ENCODE measurements around the gene TTC39C. TPM values are rescaled to one million over a fixed set of nuclear protein-coding genes. Genes with fewer than 3 reads are reported as not detected.
A peak's percentile ranks its signal among the peaks of the same experiment; 100 is the strongest.

TTC39C gene
- total RNA-seq, 2 experiments from 2014 or later, result 31.4 to 47.0 TPM

- H3K4me2 ChIP-seq (ENCODE audit: low read length), result peak overlapping the region; percentile 47
- BruUV-seq (replicated peaks), result no TSS peak
- DNase-seq (ENCODE audit: low spot score), result peak; percentile 68
- peaks cover 9% of the 10 kb centered on the region for H3K4me1 ChIP-seq (ENCODE audit: insufficient read depth, low read length, poor library complexity, severe bottlenecking)
- no peaks in the 10 kb centered on the region for H3K36me3 ChIP-seq (ENCODE audit: insufficient read depth, low read length)
- ChIA-PET CTCF (ENCODE audit: unreplicated experiment) (interaction anchor here (0.6 to 1.3 kb wide), 4 partner anchors 11 to 484 kb away, joined by 3 to 5 read pairs (median 4); no protein-coding TSS in a partner anchor), POLR2A (interaction anchor here (0.6 to 1.3 kb wide), 3 partner anchors 15 to 353 kb away, joined by 3 read pairs; no protein-coding TSS in a partner anchor)
- intact Hi-C loops (cut with micrococcal nuclease; ENCODE audit: unreplicated experiment), result loop anchor here (5.0 to 10.0 kb wide), 2 partner anchors 218 to 310 kb away; partner anchors contain the start of gene OSBPL1A
- peak overlapping the region; percentile 20 for H3K4me3 ChIP-seq (ENCODE audit: low read depth, low read length, poor library complexity, severe bottlenecking)
- H4K20me1 ChIP-seq (ENCODE audit: insufficient read depth, low read length), result no peaks in the 10 kb centered on the region
- H3K79me2 ChIP-seq (ENCODE audit: insufficient read depth, low read depth, low read length), result no peaks in the 10 kb centered on the region
- H2AFZ ChIP-seq (ENCODE audit: low read length), result no peak overlapping the region; the same call in 1 of the 2 replicates
- no peak overlapping the region for H3K27ac ChIP-seq (ENCODE audit: low read depth, low read length, poor library complexity, severe bottlenecking)
- TF ChIP-seq CTCF (conservative IDR thresholded peaks at IDR 0.05; ENCODE audit: low read length) (peak; percentile 89), EZH2phosphoT487 (IDR thresholded peaks at IDR 0.05; ENCODE audit: borderline replicate concordance, low read depth, low read length) (no peak)
- H3K9me3 ChIP-seq (ENCODE audit: low read length), result no peaks in the 10 kb centered on the region
- no peaks in the 10 kb centered on the region for H3K9me2 ChIP-seq (ENCODE audit: insufficient read depth, low read length)
Measured at GRCh38 chr18:24176727-24177416, 162.3 kb downstream of the TTC39C start.

- Histone ChIP-seq H3K36me3 (ENCODE audit: insufficient read depth, low read length) (no peaks in the 10 kb centered on the region), H3K79me2 (ENCODE audit: insufficient read depth, low read depth, low read length) (no peaks in the 10 kb centered on the region), H3K4me3 (ENCODE audit: low read depth, low read length, poor library complexity, severe bottlenecking) (no peak overlapping the region), H3K4me2 (ENCODE audit: low read length) (0 out of 2 replicates have a peak overlapping the region, but pooled peaks have one; percentile 47), H3K27ac (ENCODE audit: low read depth, low read length, poor library complexity, severe bottlenecking) (no peak overlapping the region), H3K9me2 (ENCODE audit: insufficient read depth, low read length) (no peaks in the 10 kb centered on the region), H4K20me1 (ENCODE audit: insufficient read depth, low read length) (no peaks in the 10 kb centered on the region), H2AFZ (ENCODE audit: low read length) (no peak overlapping the region), H3K9me3 (ENCODE audit: low read length) (no peaks in the 10 kb centered on the region), H3K4me1 (ENCODE audit: insufficient read depth, low read length, poor library complexity, severe bottlenecking) (peaks cover 9% of the 10 kb centered on the region)
- no peak for TF ChIP-seq CTCF (conservative IDR thresholded peaks at IDR 0.05; ENCODE audit: low read length)
- no peak for DNase-seq (ENCODE audit: low spot score)
- ChIA-PET POLR2A (interaction anchor here (0.7 to 1.3 kb wide), 2 partner anchors 14 to 27 kb away, joined by 3 read pairs; no protein-coding TSS in a partner anchor), CTCF (ENCODE audit: unreplicated experiment) (interaction anchor here (1.3 kb wide), 1 partner anchor 14 kb away, joined by 5 read pairs; no protein-coding TSS in a partner anchor)
- no TSS peak for BruUV-seq (replicated peaks)
- intact Hi-C loops (cut with micrococcal nuclease; ENCODE audit: unreplicated experiment), result loop anchor here (5.0 to 10.0 kb wide), 2 partner anchors 217 to 310 kb away; partner anchors contain the start of gene OSBPL1A
Measured at GRCh38 chr18:24177499-24178133, 163.1 kb downstream of the TTC39C start.
